Endothelial cell of umbilical vein (primary cell): ENCODE measurements around the gene PTK6. TPM values are rescaled to one million over a fixed set of nuclear protein-coding genes. Genes with fewer than 3 reads are reported as not detected.
"Not testable (repeated sequence)": the region's sequence is repeated elsewhere in the genome, so short reads cannot be mapped to it uniquely, and the experiment has no call there.

Experiments used
- BruUV-seq: library from RNA; stranded (reverse); fragments of 400-500 nt; replicated peaks from 2 replicates; lab custom pipeline; 2021; lab: Mats Ljungman, UMichigan
- CTCF ChIA-PET: fragments of 300-600, 350-600 bp; sonication (Branson Sonifier 250); formaldehyde crosslinking; loops from one replicate; lab custom pipeline; 2021; ENCODE audit warnings: antibody characterized with exemption, inconsistent platforms; lab: Charles Lee
- POLR2A ChIA-PET: fragments of 300-600, 350-600 bp; sonication (Branson Sonifier 250); formaldehyde crosslinking; loops from one replicate; lab custom pipeline; 2021; ENCODE audit warnings: antibody characterized with exemption, inconsistent platforms; lab: Charles Lee
- DNase-seq: peaks from one replicate; pipeline ENCODE4 v3.0.0-alpha.2; 2011; ENCODE audit warnings: low read depth, low spot score
- FAIRE-seq: peaks from 2 replicates; lab custom pipeline; 2011; peaks lifted over from hg19 to GRCh38; lab: Jason Lieb, UNC
- H2AFZ ChIP-seq: 2 replicates; pipeline ENCODE4 v1.6.0; 2012; ENCODE audit warnings: low read depth, low read length, control low read depth, inconsistent platforms
- H3K27ac ChIP-seq: 2 replicates; pipeline ENCODE4 v1.5.1; 2011; ENCODE audit warnings: low read depth, mild to moderate bottlenecking, control low read depth, low read length, moderate library complexity; ENCODE audit not compliant: insufficient read depth
- H3K27me3 ChIP-seq, 2 experiments: 2 replicates each; pipeline versions ENCODE4 v1.6.0 to v1.6.1; 2011; ENCODE audit warnings: low read length in 2 of 2, mixed read lengths in 1 of 2; ENCODE audit not compliant: control insufficient read depth in 2 of 2, insufficient read depth in 2 of 2
- H3K36me3 ChIP-seq, 2 experiments: 2 replicates in 1 of 2; 3 replicates in 1 of 2; pipeline ENCODE4 v1.5.1; 2011; ENCODE audit warnings: low read length in 2 of 2, mild to moderate bottlenecking in 1 of 2, moderate library complexity in 1 of 2; ENCODE audit not compliant: control insufficient read depth in 2 of 2, insufficient read depth in 2 of 2; ENCODE audit errors: extremely low read depth in 1 of 2
- H3K4me1 ChIP-seq: 3 replicates; pipeline ENCODE4 v1.5.1; 2011; ENCODE audit warnings: mild to moderate bottlenecking, low read length; ENCODE audit not compliant: control insufficient read depth, insufficient read depth; ENCODE audit errors: extremely low read depth
- H3K4me2 ChIP-seq: 2 replicates; pipeline ENCODE4 v1.6.1; 2011; ENCODE audit warnings: low read length, control low read depth, mixed read lengths; ENCODE audit not compliant: insufficient read depth
- H3K4me3 ChIP-seq, 3 experiments: fragments of 200-600 bp in 1 of 3; sonication (generic), shearing (Covaris generic) in 1 of 3; replicated peaks in 1 of 3; 2 replicates each; pipeline ENCODE4 v1.5.1; 2011 to 2016; ENCODE audit warnings: control low read depth in 3 of 3, low read length in 3 of 3, mild to moderate bottlenecking in 2 of 3, inconsistent platforms in 1 of 3, low read depth in 1 of 3, moderate library complexity in 1 of 3; ENCODE audit not compliant: insufficient read depth in 1 of 3
- H3K79me2 ChIP-seq: 2 replicates; pipeline ENCODE4 v1.6.0; 2012; ENCODE audit warnings: low read length, inconsistent platforms; ENCODE audit not compliant: control insufficient read depth, insufficient read depth
- H3K9ac ChIP-seq: replicated peaks from 2 replicates; pipeline ENCODE3; 2011; ENCODE audit warnings: low read length, control low read depth; ENCODE audit not compliant: insufficient read depth; ENCODE audit errors: extremely low read depth
- H3K9me1 ChIP-seq: replicated peaks from 3 replicates; pipeline ENCODE4 v1.6.0; 2011; ENCODE audit warnings: mild to moderate bottlenecking, low read length; ENCODE audit not compliant: control insufficient read depth, insufficient read depth; ENCODE audit errors: extremely low read depth
- H3K9me3 ChIP-seq: replicated peaks from 2 replicates; pipeline ENCODE4 v1.5.1; 2012; ENCODE audit warnings: low read length, inconsistent platforms; ENCODE audit not compliant: control insufficient read depth, insufficient read depth
- H4K20me1 ChIP-seq: replicated peaks from 2 replicates; pipeline ENCODE3; 2011; ENCODE audit warnings: mild to moderate bottlenecking, low read length; ENCODE audit not compliant: control insufficient read depth, insufficient read depth; ENCODE audit errors: extremely low read depth
- EZH2 ChIP-seq: IDR thresholded peaks from 2 replicates; pipeline ENCODE4 v1.6.1; 2012; ENCODE audit warnings: borderline replicate concordance, low read depth, mild to moderate bottlenecking, moderate library complexity, low read length, inconsistent platforms; ENCODE audit not compliant: severe bottlenecking
- GATA2 ChIP-seq: IDR thresholded peaks from 2 replicates; pipeline ENCODE4 v1.7.0; 2011; ENCODE audit warnings: low read depth, mild to moderate bottlenecking, moderate library complexity, mixed read lengths, low read length; ENCODE audit not compliant: insufficient read length, insufficient read depth
- MYC ChIP-seq: IDR thresholded peaks from one replicate; pipeline ENCODE4 v1.6.1; 2011; ENCODE audit warnings: mild to moderate bottlenecking, low read depth, low read length
- POLR2AphosphoS5 ChIP-seq: IDR thresholded peaks from 2 replicates; pipeline ENCODE4 v1.6.1; 2012; ENCODE audit warnings: low read depth, mild to moderate bottlenecking, control low read depth, low read length, moderate library complexity; ENCODE audit not compliant: insufficient read depth
- dilution Hi-C: fragments of 300-500 bp; cut with MboI; formaldehyde crosslinking; loops from one replicate; pipeline ENCODE4 v1.15.0; 2019; ENCODE audit warnings: low sequenced_read_pairs; ENCODE audit not compliant: extremely low pct_ligation_motif_present
- intact Hi-C: fragments of 100-400 bp; cut with micrococcal nuclease; formaldehyde crosslinking; loops from one replicate; pipeline ENCODE4 v1.10.0; 2022
- polyA plus RNA-seq, 4 experiments: library from polyadenylated mRNA; depleted of rRNA in 3 of 4; stranded (reverse) in 3 of 4; unstranded in 1 of 4; fragments of >200 nt; gene quantifications; 2 replicates each; pipeline versions ENCODE4 v1.2.1 to v1.2.3, GENCODE V29; 2011 to 2012; ENCODE audit warnings: missing spikeins in 1 of 4
- total RNA-seq: library from RNA; stranded (reverse); gene quantifications from 2 replicates; pipeline ENCODE4 v1.2.3, GENCODE V29; 2021
- TF ChIP-seq, protein P1 (sequence below), 2 donors: IDR thresholded peaks; 1 replicate in 1 of 2; 2 replicates in 1 of 2; pipeline ENCODE4 v1.5.1; 2011; ENCODE audit warnings: low read length in 2 of 2, mild to moderate bottlenecking in 2 of 2, moderate library complexity in 2 of 2, control low read depth in 1 of 2, inconsistent platforms in 1 of 2, low read depth in 1 of 2; ENCODE audit not compliant: insufficient read depth in 1 of 2; ENCODE audit errors: extremely low read depth in 1 of 2

PTK6 gene
- total and polyA plus RNA-seq, 2 donors (not counting 3 experiments of a cell fraction or from before 2014, with no cell fraction given), result 0.18 TPM; not detected in 1

DNA sequence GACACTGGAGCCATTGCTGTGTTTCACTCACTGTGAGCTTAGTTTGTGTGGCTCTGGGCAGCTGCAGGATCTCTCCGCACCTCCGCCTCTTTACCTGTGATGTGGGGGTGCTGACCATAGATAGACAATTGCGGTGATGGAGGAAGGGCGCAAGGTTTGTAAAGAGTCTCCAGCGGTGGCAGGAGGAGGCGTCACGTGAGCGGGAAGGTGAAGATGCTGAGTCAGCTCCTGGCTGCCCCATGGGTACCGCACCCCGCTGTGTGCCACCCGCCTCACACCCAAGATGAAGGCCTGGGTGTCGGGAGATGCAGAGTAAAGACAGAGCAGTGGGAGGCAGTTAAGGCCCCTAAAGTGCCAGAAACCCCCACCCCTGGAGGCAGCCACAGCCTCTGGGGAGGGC lies 55.7 kb downstream of the PTK6 start:
- no peaks in the 10 kb centered on the region for H3K9me1 ChIP-seq
- BruUV-seq, result no TSS peak
- no peak overlapping the region for H3K27ac ChIP-seq
- no peaks in the 10 kb centered on the region for H3K9me3 ChIP-seq
- ChIA-PET CTCF (interaction anchor here (2.2 kb wide), 1 partner anchor 15 kb away, joined by 6 read pairs; no protein-coding TSS in a partner anchor), POLR2A (no interaction called here)
- TF ChIP-seq, protein P1, sequence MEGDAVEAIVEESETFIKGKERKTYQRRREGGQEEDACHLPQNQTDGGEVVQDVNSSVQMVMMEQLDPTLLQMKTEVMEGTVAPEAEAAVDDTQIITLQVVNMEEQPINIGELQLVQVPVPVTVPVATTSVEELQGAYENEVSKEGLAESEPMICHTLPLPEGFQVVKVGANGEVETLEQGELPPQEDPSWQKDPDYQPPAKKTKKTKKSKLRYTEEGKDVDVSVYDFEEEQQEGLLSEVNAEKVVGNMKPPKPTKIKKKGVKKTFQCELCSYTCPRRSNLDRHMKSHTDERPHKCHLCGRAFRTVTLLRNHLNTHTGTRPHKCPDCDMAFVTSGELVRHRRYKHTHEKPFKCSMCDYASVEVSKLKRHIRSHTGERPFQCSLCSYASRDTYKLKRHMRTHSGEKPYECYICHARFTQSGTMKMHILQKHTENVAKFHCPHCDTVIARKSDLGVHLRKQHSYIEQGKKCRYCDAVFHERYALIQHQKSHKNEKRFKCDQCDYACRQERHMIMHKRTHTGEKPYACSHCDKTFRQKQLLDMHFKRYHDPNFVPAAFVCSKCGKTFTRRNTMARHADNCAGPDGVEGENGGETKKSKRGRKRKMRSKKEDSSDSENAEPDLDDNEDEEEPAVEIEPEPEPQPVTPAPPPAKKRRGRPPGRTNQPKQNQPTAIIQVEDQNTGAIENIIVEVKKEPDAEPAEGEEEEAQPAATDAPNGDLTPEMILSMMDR (IDR thresholded peaks at IDR 0.05; ENCODE audit: extremely low read depth in 1 of 2, insufficient read depth in 1 of 2, low read depth in 1 of 2, low read length in 2 of 2), result no peak
- no peak for TF ChIP-seq MYC
- TF ChIP-seq POLR2AphosphoS5, result no peak
- no peak for TF ChIP-seq GATA2
- no peak for TF ChIP-seq EZH2
- intact Hi-C loops, result no loop called here
- no peaks in the 10 kb centered on the region for H4K20me1 ChIP-seq
- no peak overlapping the region for H3K9ac ChIP-seq
- H2AFZ ChIP-seq, result no peak overlapping the region
- H3K4me2 ChIP-seq, result no peak overlapping the region
- H3K36me3 ChIP-seq, result no peaks in the 10 kb centered on the region
- H3K79me2 ChIP-seq, result no peaks in the 10 kb centered on the region
- peaks cover 0 to 2% of the 10 kb centered on the region in 2 experiments for H3K27me3 ChIP-seq
- DNase-seq, result no peak
- no peak for FAIRE-seq
- H3K4me1 ChIP-seq, result no peaks in the 10 kb centered on the region
- no peak overlapping the region for H3K4me3 ChIP-seq
- dilution Hi-C loops, result no loop called here

GRCh38 chr20:63479695-63480419 lies 57.3 kb downstream of the PTK6 start:
- H3K9me3 ChIP-seq, H3K27me3 ChIP-seq, POLR2A ChIA-PET, FAIRE-seq, H3K9ac ChIP-seq, BruUV-seq, H2AFZ ChIP-seq, H4K20me1 ChIP-seq, H3K4me2 ChIP-seq, intact Hi-C loops, H3K27ac ChIP-seq, dilution Hi-C loops, H3K36me3 ChIP-seq, DNase-seq, H3K4me3 ChIP-seq, H3K4me1 ChIP-seq, CTCF ChIA-PET, H3K9me1 ChIP-seq, H3K79me2 ChIP-seq: not testable (repeated sequence)
